GM21390 (cell line): ENCODE data around the gene PSMD2.

ENCODE experiments used
- ATAC-seq: cut with Tn5 transposase; IDR thresholded peaks from one replicate; pipeline ENCODE4 v1.9.1; 2021; ENCODE audit not compliant: unreplicated experiment

The PSMD2 gene

GRCh38 chr3:184354121-184354728 lies 55.2 kb downstream of the PSMD2 start:
- ATAC-seq = no peak

DNA sequence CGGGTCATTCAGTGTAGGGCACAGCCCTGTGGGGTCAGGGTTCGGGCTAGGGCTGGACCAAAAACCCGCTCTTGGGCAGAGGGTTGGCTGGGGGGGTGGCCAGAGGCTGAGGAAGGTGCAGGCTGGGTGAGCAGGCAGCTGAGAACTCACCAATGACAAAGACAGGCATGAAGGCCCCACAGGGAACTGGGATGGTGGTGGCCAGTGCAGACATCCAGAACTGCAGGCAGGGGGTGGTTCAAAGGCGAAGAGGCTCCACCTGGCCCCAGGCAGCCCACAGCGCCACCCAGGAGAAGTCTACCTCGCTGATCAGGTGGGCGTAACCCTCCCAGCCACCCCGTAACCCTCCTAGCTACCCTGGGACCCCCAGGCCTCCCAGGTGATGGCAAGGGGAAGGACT lies 55.7 kb downstream of the PSMD2 start:
- no peak for ATAC-seq

DNA sequence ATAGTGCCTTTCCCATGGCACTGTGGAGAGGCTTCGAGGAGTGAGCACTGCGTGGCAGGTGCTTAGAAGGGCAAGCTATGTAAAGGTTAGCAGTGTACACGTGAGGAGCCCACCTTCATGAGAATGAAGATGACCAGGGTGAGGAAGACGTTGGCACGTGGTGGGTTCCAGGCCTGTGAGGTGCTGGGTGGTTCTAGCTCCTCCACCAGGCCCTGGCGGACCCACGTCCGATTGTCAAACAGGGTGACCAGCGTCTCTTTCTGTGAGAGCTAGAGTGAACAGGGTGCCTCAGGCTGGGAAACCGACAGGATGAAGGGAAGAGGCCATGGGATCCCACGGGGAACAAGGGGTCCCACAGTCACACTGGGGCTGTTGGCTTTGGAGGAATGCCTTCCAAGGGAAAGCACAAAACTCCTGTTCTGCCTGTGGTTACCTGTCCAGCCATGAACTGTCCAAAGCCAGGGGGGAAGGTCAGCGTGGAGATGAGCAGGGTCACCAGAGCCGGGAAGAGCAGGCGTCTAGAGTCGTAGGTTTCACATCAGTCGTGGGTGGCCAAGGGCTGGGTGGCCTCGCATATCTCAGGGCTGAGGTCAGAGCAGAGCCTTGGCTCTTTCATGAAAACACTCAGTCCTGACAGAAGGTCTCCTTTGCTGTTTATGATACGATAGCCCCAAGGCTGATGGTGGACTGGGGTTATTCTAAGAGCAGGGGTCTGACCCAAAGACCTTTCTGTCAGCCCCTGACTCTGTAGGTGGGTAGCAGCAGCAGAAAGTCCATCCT lies 56.4 kb downstream of the PSMD2 start:
- no peak for ATAC-seq

- ATAC-seq = no peak
These were observed 58.4 kb downstream of the PSMD2 start for GRCh38 chr3:184357248-184358123.

DNA sequence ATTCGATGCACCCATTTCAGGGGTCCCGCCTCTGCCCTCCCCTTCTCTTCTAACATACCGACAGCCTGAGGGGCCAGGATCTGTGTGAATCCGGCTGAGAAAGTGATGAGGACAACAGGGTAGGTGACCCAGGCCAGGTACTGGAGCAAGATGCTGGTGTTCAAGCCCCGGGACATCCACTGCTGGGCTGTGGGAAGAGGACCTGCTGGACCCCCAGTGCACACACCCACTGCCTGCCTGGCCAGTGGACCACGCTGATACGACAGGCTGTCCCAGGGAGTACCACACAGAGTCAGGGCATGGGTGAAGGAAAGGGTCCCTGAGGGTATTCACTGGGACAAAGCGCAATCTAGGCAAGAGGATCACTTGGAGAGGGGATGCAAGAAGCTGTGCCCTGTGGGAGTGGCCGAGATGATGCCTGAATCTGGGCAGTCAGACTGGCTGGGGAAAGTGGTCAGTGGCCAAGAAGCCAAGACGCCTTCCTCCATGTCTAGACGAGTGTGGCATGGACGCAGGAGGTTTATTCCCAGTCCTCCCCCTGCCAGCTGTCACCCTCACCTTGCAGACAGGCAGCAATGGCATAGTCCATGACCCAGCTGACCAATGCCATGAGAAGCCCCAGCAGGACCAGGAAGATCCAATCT lies 59.2 kb downstream of the PSMD2 start:
- no peak for ATAC-seq
